Fibroblast of lung (primary cell): ENCODE results near the gene MMP14. TPM values are rescaled to one million over a fixed set of nuclear protein-coding genes. Genes with fewer than 3 reads are reported as not detected.

Experiments
- DNase-seq, 2 donors: peaks; one replicate each; pipeline versions ENCODE4 v3.0.0 to v3.0.0-alpha.2; 2010; ENCODE audit warnings: low read depth in 2 of 2
- H2AFZ ChIP-seq: 2 replicates; pipeline ENCODE4 v1.5.1; 2012; ENCODE audit warnings: low read length, control low read depth, inconsistent platforms
- H3K27ac ChIP-seq: 2 replicates; pipeline ENCODE4 v1.5.1; 2011; ENCODE audit warnings: low read length, control low read depth; ENCODE audit not compliant: insufficient read depth
- H3K27me3 ChIP-seq: 2 replicates; pipeline ENCODE4 v1.5.1; 2011; ENCODE audit warnings: mild to moderate bottlenecking, low read length; ENCODE audit not compliant: control insufficient read depth, insufficient read depth
- H3K36me3 ChIP-seq: 2 replicates; pipeline ENCODE4 v1.5.1; 2011; ENCODE audit warnings: low read length; ENCODE audit not compliant: control insufficient read depth, insufficient read depth
- H3K4me1 ChIP-seq: 2 replicates; pipeline ENCODE4 v1.5.1; 2011; ENCODE audit warnings: low read length; ENCODE audit not compliant: control insufficient read depth, insufficient read depth; ENCODE audit errors: extremely low read depth
- H3K4me2 ChIP-seq: 2 replicates; pipeline ENCODE4 v1.5.1; 2011; ENCODE audit warnings: low read length, control low read depth; ENCODE audit not compliant: insufficient read depth; ENCODE audit errors: extremely low read depth
- H3K4me3 ChIP-seq, 4 experiments: fragments of 200-600 bp in 1 of 4; sonication (generic) in 1 of 4; replicated peaks in 1 of 4; 2 replicates each; pipeline ENCODE4 v1.5.1; 2011 to 2016; ENCODE audit warnings: low read length in 4 of 4, low read depth in 3 of 4, mild to moderate bottlenecking in 3 of 4, control low read depth in 2 of 4, inconsistent platforms in 1 of 4, mixed read lengths in 1 of 4; ENCODE audit not compliant: insufficient read depth in 1 of 4; ENCODE audit errors: control extremely low read depth in 1 of 4
- H3K79me2 ChIP-seq: 2 replicates; pipeline ENCODE4 v1.5.1; 2012; ENCODE audit warnings: mild to moderate bottlenecking, low read length, inconsistent platforms; ENCODE audit not compliant: control insufficient read depth, insufficient read depth
- H3K9ac ChIP-seq: 2 replicates; pipeline ENCODE4 v1.5.1; 2011; ENCODE audit warnings: mild to moderate bottlenecking, low read length, control low read depth; ENCODE audit not compliant: insufficient read depth
- H3K9me3 ChIP-seq: 2 replicates; pipeline ENCODE4 v1.5.1; 2012; ENCODE audit warnings: low read depth, low read length; ENCODE audit not compliant: control insufficient read depth, insufficient read depth
- H4K20me1 ChIP-seq: 2 replicates; pipeline ENCODE4 v1.5.1; 2011; ENCODE audit warnings: low read length; ENCODE audit not compliant: control insufficient read depth, insufficient read depth; ENCODE audit errors: extremely low read depth
- CTCF ChIP-seq, 2 donors: IDR thresholded peaks in 1 of 2; conservative IDR thresholded peaks in 1 of 2; 1 replicate in 1 of 2; 2 replicates in 1 of 2; pipeline ENCODE4 v1.5.1; 2011 to 2012; ENCODE audit warnings: low read length in 2 of 2, control low read depth in 1 of 2, inconsistent platforms in 1 of 2, low read depth in 1 of 2, mild to moderate bottlenecking in 1 of 2
- EZH2 ChIP-seq: IDR thresholded peaks from 2 replicates; pipeline ENCODE4 v1.5.1; 2012; ENCODE audit warnings: low read length, control low read depth, mild to moderate bottlenecking; ENCODE audit errors: missing control alignments
- polyA minus RNA-seq: library from RNA; depleted of rRNA, polyadenylated mRNA; stranded (reverse); fragments of >200 nt; gene quantifications from 2 replicates; pipeline ENCODE4 v1.2.3, GENCODE V29; 2011; ENCODE audit warnings: low replicate concordance
- polyA plus RNA-seq, 2 donors: library from polyadenylated mRNA; depleted of rRNA in 1 of 2; stranded (reverse) in 1 of 2; unstranded in 1 of 2; fragments of >200 nt; gene quantifications; 2 replicates each; pipeline ENCODE4 v1.2.1, GENCODE V29; 2011 to 2012; ENCODE audit warnings: missing spikeins in 1 of 2
- total RNA-seq: library from RNA; depleted of rRNA; stranded (reverse); fragments of >200 nt; gene quantifications from 2 replicates; pipeline ENCODE4 v1.2.1, GENCODE V29; 2014

The MMP14 gene
- 346 and 375 TPM in 2 replicates for total RNA-seq
- 393 and 397 TPM in 2 replicates for polyA plus RNA-seq
- 394 and 407 TPM in 2 replicates for polyA plus RNA-seq (2012)
- 565 and 590 TPM in 2 replicates for polyA minus RNA-seq

- DNase-seq: peak; percentile 88 to 94
- Histone ChIP-seq H3K27ac (peak within 1 kb of the TSS; percentile 85), H3K4me2 (peak within 1 kb of the TSS; percentile 58), H3K9me3 (no peaks in the 10 kb centered on the region), H3K36me3 (peaks cover 17% of the 10 kb centered on the region), H3K27me3 (no peaks in the 10 kb centered on the region), H3K4me1 (peaks cover 14% of the 10 kb centered on the region), H3K9ac (peak within 1 kb of the TSS; percentile 98), H3K79me2 (peaks cover 54% of the 10 kb centered on the region), H2AFZ (no peak within 1 kb of the TSS), H4K20me1 (no peaks in the 10 kb centered on the region), H3K4me3 (peak within 1 kb of the TSS; percentile 82 to 94 (median 91))
- TF ChIP-seq CTCF (conservative IDR thresholded peaks at IDR 0.05 in 1 of 2, IDR thresholded peaks at IDR 0.05 in 1 of 2; ENCODE audit: low read depth in 1 of 2, low read length in 2 of 2): peak; percentile 60
- TF ChIP-seq EZH2: no peak
Observed at GRCh38 chr14:22836301-22837113, at the start of gene MMP14. Gene MMP14, plus strand, starts transcription at chr14:22836585. Its CDS starts 233 bp downstream, at chr14:22836818.

GRCh38 chr14:22786685-22787084 lies 49.7 kb upstream of the MMP14 start:
- no peaks in the 10 kb centered on the region for H3K36me3 ChIP-seq
- DNase-seq: no peak
- H3K9ac ChIP-seq: no peak overlapping the region
- no peaks in the 10 kb centered on the region for H3K4me1 ChIP-seq
- H4K20me1 ChIP-seq: no peaks in the 10 kb centered on the region
- H3K4me3 ChIP-seq: no peak overlapping the region
- H3K27ac ChIP-seq: no peak overlapping the region
- no peak overlapping the region for H2AFZ ChIP-seq
- no peaks in the 10 kb centered on the region for H3K27me3 ChIP-seq
- no peaks in the 10 kb centered on the region for H3K9me3 ChIP-seq
- no peak overlapping the region for H3K4me2 ChIP-seq
- H3K79me2 ChIP-seq: no peaks in the 10 kb centered on the region
- no peak for TF ChIP-seq EZH2
- TF ChIP-seq CTCF (conservative IDR thresholded peaks at IDR 0.05 in 1 of 2, IDR thresholded peaks at IDR 0.05 in 1 of 2; ENCODE audit: low read depth in 1 of 2, low read length in 2 of 2): no peak

GRCh38 chr14:22791301-22791700 lies 45.1 kb upstream of the MMP14 start:
- Histone ChIP-seq H3K79me2 (no peaks in the 10 kb centered on the region), H3K4me2 (no peak overlapping the region), H3K27ac (no peak overlapping the region), H3K27me3 (no peaks in the 10 kb centered on the region), H3K4me1 (no peaks in the 10 kb centered on the region), H2AFZ (no peak overlapping the region), H3K4me3 (no peak overlapping the region), H3K9ac (no peak overlapping the region), H3K36me3 (no peaks in the 10 kb centered on the region), H4K20me1 (no peaks in the 10 kb centered on the region), H3K9me3 (no peaks in the 10 kb centered on the region)
- DNase-seq: peak; percentile 53 to 84
- no peak for TF ChIP-seq EZH2
